ENCODE results near the gene GALNT14.

GALNT14 gene

GRCh38 chr2:31069643-31070325 lies 68.5 kb downstream of the GALNT14 start (continued):
- TF ChIP-seq TSHZ2 (CRISPR knock-in tag; IDR thresholded peaks at IDR 0.05) (no peak), PPARA (CRISPR knock-in tag; IDR thresholded peaks at IDR 0.05; ENCODE audit: borderline replicate concordance) (no peak), ZFP30 (CRISPR knock-in tag; IDR thresholded peaks at IDR 0.05) (no peak), TOX (CRISPR knock-in tag; IDR thresholded peaks at IDR 0.05; ENCODE audit: borderline replicate concordance) (no peak), TCF4 (CRISPR knock-in tag; IDR thresholded peaks at IDR 0.05; ENCODE audit: borderline replicate concordance) (no peak), ZNF565 (CRISPR knock-in tag; conservative IDR thresholded peaks at IDR 0.05; ENCODE audit: low read depth) (no peak), OSR1 (CRISPR knock-in tag; IDR thresholded peaks at IDR 0.05) (no peak), ZNF70 (CRISPR knock-in tag; IDR thresholded peaks at IDR 0.05) (no peak), ESRRG (CRISPR knock-in tag; IDR thresholded peaks at IDR 0.05) (no peak)

GRCh38 chr2:31067259-31067658 lies 71.0 kb downstream of the GALNT14 start:
- TF ChIP-seq BACH2 (CRISPR knock-in tag; IDR thresholded peaks at IDR 0.05; ENCODE audit: borderline replicate concordance) (no peak), ZFP30 (CRISPR knock-in tag; IDR thresholded peaks at IDR 0.05) (no peak), ZC3H10 (CRISPR knock-in tag; IDR thresholded peaks at IDR 0.05) (no peak), TOX (CRISPR knock-in tag; IDR thresholded peaks at IDR 0.05; ENCODE audit: borderline replicate concordance) (no peak), RARB (CRISPR knock-in tag; IDR thresholded peaks at IDR 0.05) (no peak)
- ATAC-seq: no peak

- TF ChIP-seq ZNF70 (CRISPR knock-in tag; IDR thresholded peaks at IDR 0.05) (no peak), ZC3H10 (CRISPR knock-in tag; IDR thresholded peaks at IDR 0.05) (no peak), ESRRG (CRISPR knock-in tag; IDR thresholded peaks at IDR 0.05) (no peak), SNAI2 (CRISPR knock-in tag; IDR thresholded peaks at IDR 0.05) (no peak), CSDC2 (CRISPR knock-in tag; IDR thresholded peaks at IDR 0.05) (no peak), CSRNP3 (CRISPR knock-in tag; IDR thresholded peaks at IDR 0.05) (no peak), TSHZ2 (CRISPR knock-in tag; IDR thresholded peaks at IDR 0.05) (no peak)
- ATAC-seq: no peak
Observed at GRCh38 chr2:31066551-31066950, 71.7 kb downstream of the GALNT14 start.

GRCh38 chr2:31066086-31066485 lies 72.2 kb downstream of the GALNT14 start:
- TF ChIP-seq ZNF70 (CRISPR knock-in tag; IDR thresholded peaks at IDR 0.05): no peak
- TF ChIP-seq SNAI2 (CRISPR knock-in tag; IDR thresholded peaks at IDR 0.05): no peak
- no peak for TF ChIP-seq CSDC2 (CRISPR knock-in tag; IDR thresholded peaks at IDR 0.05)
- TF ChIP-seq CREB5 (CRISPR knock-in tag; IDR thresholded peaks at IDR 0.05; ENCODE audit: low read depth): no peak
- ATAC-seq: no peak

- ATAC-seq: no peak
- no peak for TF ChIP-seq BACH2 (CRISPR knock-in tag; IDR thresholded peaks at IDR 0.05; ENCODE audit: borderline replicate concordance)
- TF ChIP-seq ARNTL (CRISPR knock-in tag; IDR thresholded peaks at IDR 0.05; ENCODE audit: borderline replicate concordance, low read depth): no peak
- TF ChIP-seq CSDC2 (CRISPR knock-in tag; IDR thresholded peaks at IDR 0.05): no peak
- TF ChIP-seq ZFP3 (CRISPR knock-in tag; IDR thresholded peaks at IDR 0.05): no peak
Observed at GRCh38 chr2:31065356-31065755, 72.9 kb downstream of the GALNT14 start.
